Endothelial cell of umbilical vein (primary cell): Measurements from ENCODE around the gene UMPS.

Experiments
- EZH2 ChIP-seq: IDR thresholded peaks from 2 replicates; pipeline ENCODE4 v1.6.1; 2012; ENCODE audit warnings: borderline replicate concordance, low read depth, mild to moderate bottlenecking, moderate library complexity, low read length, inconsistent platforms; ENCODE audit not compliant: severe bottlenecking
- FOS ChIP-seq: IDR thresholded peaks from 2 replicates; pipeline ENCODE4 v1.6.1; 2011; ENCODE audit warnings: mild to moderate bottlenecking, low read length, moderate library complexity, borderline replicate concordance; ENCODE audit not compliant: insufficient read depth
- GATA2 ChIP-seq: IDR thresholded peaks from 2 replicates; pipeline ENCODE4 v1.7.0; 2011; ENCODE audit warnings: low read depth, mild to moderate bottlenecking, moderate library complexity, mixed read lengths, low read length; ENCODE audit not compliant: insufficient read length, insufficient read depth
- MYC ChIP-seq: IDR thresholded peaks from one replicate; pipeline ENCODE4 v1.6.1; 2011; ENCODE audit warnings: mild to moderate bottlenecking, low read depth, low read length
- POLR2A ChIP-seq: IDR thresholded peaks from 2 replicates; pipeline ENCODE4 v1.6.1; 2012; ENCODE audit warnings: low read depth, mild to moderate bottlenecking, control low read depth, low read length
- POLR2AphosphoS5 ChIP-seq: IDR thresholded peaks from 2 replicates; pipeline ENCODE4 v1.6.1; 2012; ENCODE audit warnings: low read depth, mild to moderate bottlenecking, control low read depth, low read length, moderate library complexity; ENCODE audit not compliant: insufficient read depth
- TF ChIP-seq, protein P1 (sequence below), 2 donors: IDR thresholded peaks; 1 replicate in 1 of 2; 2 replicates in 1 of 2; pipeline ENCODE4 v1.5.1; 2011; ENCODE audit warnings: low read length in 2 of 2, mild to moderate bottlenecking in 2 of 2, moderate library complexity in 2 of 2, control low read depth in 1 of 2, inconsistent platforms in 1 of 2, low read depth in 1 of 2; ENCODE audit not compliant: insufficient read depth in 1 of 2; ENCODE audit errors: extremely low read depth in 1 of 2
- TF ChIP-seq, protein P2 (sequence below): IDR thresholded peaks from 2 replicates; pipeline ENCODE4 v1.6.1; 2011; ENCODE audit not compliant: insufficient read depth, insufficient read length

DNA sequence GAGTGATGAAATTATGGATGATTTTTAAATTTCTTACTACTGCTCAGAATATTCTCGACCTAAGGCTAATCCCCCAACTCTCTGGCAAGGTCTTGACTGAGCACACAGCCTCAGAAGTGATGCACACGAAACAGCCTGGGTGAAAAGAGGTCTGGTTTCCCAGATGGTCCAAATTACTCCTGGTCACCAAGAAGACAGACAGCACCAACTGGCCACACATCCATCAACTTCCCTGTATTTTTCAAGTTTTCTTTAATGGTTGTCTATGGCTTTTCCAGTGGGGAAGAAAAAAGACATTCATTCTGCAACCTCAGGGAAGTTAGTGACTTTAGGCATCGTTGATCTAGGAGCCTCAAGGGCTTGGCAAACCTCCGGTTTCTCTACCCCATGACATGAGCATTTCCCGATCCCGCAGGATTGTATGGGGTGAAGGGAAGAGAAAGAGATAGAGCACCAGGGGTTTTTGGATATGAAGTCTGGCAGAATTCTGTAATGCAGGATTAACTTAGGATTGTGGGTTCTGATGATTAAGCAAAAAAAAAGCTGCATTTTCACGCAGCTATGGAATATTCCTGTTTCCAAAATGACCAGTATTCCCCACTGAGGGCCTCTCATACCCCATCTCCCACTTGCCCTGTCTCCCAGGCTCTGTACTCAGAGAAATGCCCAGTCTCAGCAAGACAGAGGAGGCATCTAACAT is 62.2 kb downstream of the UMPS start:
- no peak for TF ChIP-seq GATA2
- TF ChIP-seq POLR2AphosphoS5: no peak
- no peak for TF ChIP-seq POLR2A
- TF ChIP-seq, protein P1, sequence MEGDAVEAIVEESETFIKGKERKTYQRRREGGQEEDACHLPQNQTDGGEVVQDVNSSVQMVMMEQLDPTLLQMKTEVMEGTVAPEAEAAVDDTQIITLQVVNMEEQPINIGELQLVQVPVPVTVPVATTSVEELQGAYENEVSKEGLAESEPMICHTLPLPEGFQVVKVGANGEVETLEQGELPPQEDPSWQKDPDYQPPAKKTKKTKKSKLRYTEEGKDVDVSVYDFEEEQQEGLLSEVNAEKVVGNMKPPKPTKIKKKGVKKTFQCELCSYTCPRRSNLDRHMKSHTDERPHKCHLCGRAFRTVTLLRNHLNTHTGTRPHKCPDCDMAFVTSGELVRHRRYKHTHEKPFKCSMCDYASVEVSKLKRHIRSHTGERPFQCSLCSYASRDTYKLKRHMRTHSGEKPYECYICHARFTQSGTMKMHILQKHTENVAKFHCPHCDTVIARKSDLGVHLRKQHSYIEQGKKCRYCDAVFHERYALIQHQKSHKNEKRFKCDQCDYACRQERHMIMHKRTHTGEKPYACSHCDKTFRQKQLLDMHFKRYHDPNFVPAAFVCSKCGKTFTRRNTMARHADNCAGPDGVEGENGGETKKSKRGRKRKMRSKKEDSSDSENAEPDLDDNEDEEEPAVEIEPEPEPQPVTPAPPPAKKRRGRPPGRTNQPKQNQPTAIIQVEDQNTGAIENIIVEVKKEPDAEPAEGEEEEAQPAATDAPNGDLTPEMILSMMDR (IDR thresholded peaks at IDR 0.05; ENCODE audit: extremely low read depth in 1 of 2, insufficient read depth in 1 of 2, low read depth in 1 of 2, low read length in 2 of 2): no peak
- TF ChIP-seq, protein P2, sequence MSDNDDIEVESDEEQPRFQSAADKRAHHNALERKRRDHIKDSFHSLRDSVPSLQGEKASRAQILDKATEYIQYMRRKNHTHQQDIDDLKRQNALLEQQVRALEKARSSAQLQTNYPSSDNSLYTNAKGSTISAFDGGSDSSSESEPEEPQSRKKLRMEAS: no peak
- no peak for TF ChIP-seq EZH2
- TF ChIP-seq FOS: no peak
- no peak for TF ChIP-seq MYC
